ENCODE data around the gene ENAM. TPM values are rescaled to one million over a fixed set of nuclear protein-coding genes. Genes with fewer than 3 reads are reported as not detected.
"Not testable (repeated sequence)": the region's sequence is repeated elsewhere in the genome, so short reads cannot be mapped to it uniquely, and the experiment has no call there.

Gene ENAM
- total RNA-seq, 1 donor from 2014 or later = 0.61 TPM

DNA sequence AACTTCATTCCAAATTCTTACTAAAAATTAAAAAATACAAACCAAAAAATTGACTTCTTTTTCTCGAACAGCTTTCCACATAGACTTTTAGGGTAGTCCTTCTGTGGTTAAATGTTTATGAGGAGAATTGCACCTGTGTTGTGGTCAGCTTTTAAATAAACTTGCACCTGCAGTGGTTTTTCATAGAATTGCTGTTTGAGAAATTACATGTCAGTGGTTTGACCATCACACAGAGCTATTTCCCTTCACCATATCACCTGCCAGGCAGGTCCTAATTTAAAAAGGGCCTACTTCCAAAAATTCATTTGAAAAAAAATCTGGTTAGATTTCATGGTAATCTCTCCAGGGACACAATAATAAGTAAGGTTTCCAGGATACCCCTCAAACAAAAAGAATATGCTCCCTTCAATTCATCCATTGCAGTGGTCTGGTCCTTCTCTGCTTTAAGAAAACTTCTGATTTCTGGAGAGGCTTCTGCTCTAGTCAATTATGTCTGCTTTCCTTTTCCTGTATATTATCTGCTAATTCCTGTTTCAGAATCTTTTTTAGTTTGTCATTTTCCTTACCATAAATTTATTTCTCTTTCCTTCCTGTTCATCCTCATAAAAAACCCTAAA is 49.9 kb downstream of the ENAM start:
- Histone ChIP-seq H3K4me3 (no peak overlapping the region), H3K27ac (no peak overlapping the region), H3K36me3 (no peaks in the 10 kb centered on the region), H3K4me1 (no peaks in the 10 kb centered on the region), H3K27me3 (no peaks in the 10 kb centered on the region), H3K9me3 (no peaks in the 10 kb centered on the region)
- no peak for DNase-seq
- TF ChIP-seq CTCF (IDR thresholded peaks at IDR 0.05) = no peak
- intact Hi-C loops (cut with DNase I) = no loop called here
- ATAC-seq = no peak

GRCh38 chr4:70680934-70681333 is 52.4 kb downstream of the ENAM start:
- Histone ChIP-seq H3K9me3 (no peaks in the 10 kb centered on the region), H3K27me3 (no peaks in the 10 kb centered on the region), H3K4me1 (no peaks in the 10 kb centered on the region), H3K27ac (no peak overlapping the region), H3K36me3 (no peaks in the 10 kb centered on the region), H3K4me3 (no peak overlapping the region)
- intact Hi-C loops (cut with DNase I) = no loop called here
- no peak for TF ChIP-seq CTCF (IDR thresholded peaks at IDR 0.05)
- ATAC-seq (no peak), DNase-seq (no peak)

DNA sequence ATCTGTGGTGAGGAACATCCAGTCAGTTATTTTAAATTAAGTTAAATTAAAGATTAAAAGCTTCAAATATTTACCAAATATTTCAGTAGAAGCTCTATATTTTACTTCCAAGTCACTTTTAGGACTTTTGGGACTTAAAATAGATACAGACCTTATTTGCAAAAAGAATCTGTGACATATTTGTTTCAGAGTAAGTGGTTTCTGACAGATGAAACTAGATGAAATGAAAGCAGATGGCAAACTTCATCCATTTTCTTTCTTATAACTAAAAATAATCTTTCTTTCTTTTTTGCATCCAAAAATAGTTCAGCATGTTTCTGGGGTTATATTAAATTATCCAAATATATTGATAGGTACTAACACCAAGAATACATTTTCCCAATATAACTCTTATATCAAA is 53.2 kb downstream of the ENAM start:
- no peak overlapping the region for H3K27ac ChIP-seq
- intact Hi-C loops (cut with DNase I) = no loop called here

DNA sequence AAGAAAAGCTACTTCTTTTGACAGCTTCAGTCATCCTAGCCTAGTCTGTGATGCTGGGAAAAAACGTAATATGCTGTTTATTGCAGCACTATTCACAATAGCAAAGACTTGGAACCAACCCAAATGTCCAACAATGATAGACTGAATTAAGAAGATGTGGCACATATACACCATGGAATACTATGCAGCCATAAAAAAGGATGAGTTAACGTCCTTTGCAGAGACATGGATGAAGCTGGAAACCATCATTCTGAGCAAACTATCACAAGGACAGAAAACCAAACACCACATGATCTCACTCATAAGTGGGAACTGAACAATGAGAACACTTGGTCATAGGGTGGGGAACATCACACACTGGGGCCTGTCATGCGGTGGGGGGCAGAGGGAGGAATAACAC is 53.6 kb downstream of the ENAM start:
- H3K4me1 ChIP-seq; H3K36me3 ChIP-seq; H3K9me3 ChIP-seq; H3K27me3 ChIP-seq; H3K4me3 ChIP-seq; H3K27ac ChIP-seq; DNase-seq; intact Hi-C loops (cut with DNase I); ATAC-seq: not testable (repeated sequence)

More for the DNA sequence above, 53.2 kb downstream of the ENAM start:
- Histone ChIP-seq H3K4me3 (no peak overlapping the region), H3K27me3 (no peaks in the 10 kb centered on the region), H3K4me1 (no peaks in the 10 kb centered on the region), H3K36me3 (no peaks in the 10 kb centered on the region), H3K9me3 (no peaks in the 10 kb centered on the region)
- ATAC-seq (no peak), DNase-seq (no peak)
- no peak for TF ChIP-seq CTCF (IDR thresholded peaks at IDR 0.05)

- Histone ChIP-seq H3K27ac (peak overlapping the region; percentile 97), H3K4me3 (peak overlapping the region; percentile 85), H3K9me3 (no peaks in the 10 kb centered on the region), H3K27me3 (no peaks in the 10 kb centered on the region), H3K36me3 (peaks cover 20% of the 10 kb centered on the region), H3K4me1 (peaks cover 32% of the 10 kb centered on the region)
- intact Hi-C loops (cut with DNase I) = no loop called here
- ATAC-seq (no peak), DNase-seq (no peak)
- TF ChIP-seq CTCF (IDR thresholded peaks at IDR 0.05) = no peak
Observed at GRCh38 chr4:70687392-70687791, 58.8 kb downstream of the ENAM start.

DNA sequence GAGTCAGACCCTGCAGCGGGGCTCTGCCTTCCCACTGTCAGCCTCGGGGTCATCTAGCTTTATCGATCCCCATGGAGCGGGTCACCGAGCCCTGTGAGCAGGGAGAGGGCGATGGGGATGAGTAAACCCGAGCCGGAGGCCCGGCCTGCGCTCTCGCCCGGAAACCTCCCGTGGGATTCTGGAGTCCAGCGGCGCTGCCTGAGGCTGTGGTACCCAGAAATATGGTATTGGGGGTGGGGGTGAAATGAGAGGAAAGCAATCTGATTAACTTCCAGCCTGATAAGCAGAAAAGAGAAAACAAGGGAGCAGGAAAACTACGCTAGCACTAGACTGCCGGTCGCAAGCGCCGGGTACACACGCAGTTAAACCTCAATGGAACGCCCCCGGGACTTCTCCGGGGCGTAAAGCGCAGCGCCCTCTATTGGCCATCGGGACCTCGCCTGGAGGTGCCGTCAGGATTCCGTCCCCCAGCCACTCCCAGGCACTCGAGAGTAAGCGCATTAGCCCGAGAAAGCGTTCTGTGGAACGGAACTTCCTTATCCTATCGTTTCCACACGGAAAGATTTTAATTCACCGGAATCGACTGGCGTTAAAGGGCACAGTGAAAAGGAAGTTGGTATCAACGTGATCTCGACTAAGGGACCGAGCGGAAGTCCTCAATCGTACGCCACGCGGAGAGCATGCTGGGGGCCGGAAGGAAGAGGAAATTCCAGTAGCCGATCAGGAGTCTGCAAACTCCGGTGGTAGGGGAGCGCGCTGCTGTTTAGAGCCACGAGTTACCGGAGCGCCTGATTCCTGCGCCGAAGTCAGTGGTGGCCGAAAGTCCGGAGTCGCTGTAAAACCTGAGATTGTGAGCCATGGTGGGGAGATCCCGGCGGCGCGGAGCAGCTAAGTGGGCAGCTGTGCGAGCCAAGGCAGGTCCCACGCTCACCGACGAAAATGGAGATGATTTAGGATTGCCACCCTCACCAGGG is 59.6 kb downstream of the ENAM start, which contains the start of gene UTP3:
Gene UTP3 (plus strand): TSS at position 712 of the 974 bp plus-strand sequence. CDS start 146 bp downstream, at position 858.
- peak; percentile 97 for TF ChIP-seq CTCF (IDR thresholded peaks at IDR 0.05)

More for the DNA sequence above, 59.6 kb downstream of the ENAM start, which contains the start of gene UTP3:
- intact Hi-C loops (cut with DNase I) = no loop called here
- peaks cover 32% of the 10 kb centered on the region for H3K4me1 ChIP-seq
- peaks cover 20% of the 10 kb centered on the region for H3K36me3 ChIP-seq
- no peaks in the 10 kb centered on the region for H3K9me3 ChIP-seq
- H3K4me3 ChIP-seq = peak within 1 kb of the TSS; percentile 85
- H3K27ac ChIP-seq = peak within 1 kb of the TSS; percentile 97
- ATAC-seq = peak; percentile 98
- DNase-seq = peak; percentile 97
- no peaks in the 10 kb centered on the region for H3K27me3 ChIP-seq

All from upper lobe of right lung (tissue), 1 donor.